AG04450 (cell line): ENCODE results near the gene PPP1R14C. TPM values are rescaled to one million over a fixed set of nuclear protein-coding genes. Genes with fewer than 3 reads are reported as not detected.

Experiments
- CTCF ChIA-PET: fragments of 300-600, 350-600 bp; formaldehyde crosslinking; extraction: SDS; loops from one replicate; lab custom pipeline; 2022; ENCODE audit warnings: antibody characterized with exemption, inconsistent platforms; lab: Charles Lee
- POLR2A ChIA-PET: fragments of 350-600 bp; formaldehyde crosslinking; extraction: SDS; loops from one replicate; lab custom pipeline; 2021; ENCODE audit warnings: antibody characterized with exemption, inconsistent platforms; lab: Yijun Ruan, JAX
- DNase-seq: peaks from one replicate; pipeline ENCODE4 v3.0.0-alpha.2; 2011; ENCODE audit warnings: low read depth, low spot score
- H3K27ac ChIP-seq: one replicate; pipeline ENCODE4 v1.5.1; 2012; ENCODE audit warnings: low read depth, low read length, control low read depth
- H3K27me3 ChIP-seq: one replicate; pipeline ENCODE4 v1.6.0; 2012; ENCODE audit warnings: low read length; ENCODE audit not compliant: control insufficient read depth, insufficient read depth
- H3K4me3 ChIP-seq: 2 replicates; pipeline ENCODE4 v1.5.1; 2011; ENCODE audit warnings: mild to moderate bottlenecking, low read depth, low read length, control low read depth
- H3K9me3 ChIP-seq: 2 replicates; pipeline ENCODE4 v1.5.1; 2012; ENCODE audit warnings: low read length; ENCODE audit not compliant: control insufficient read depth, insufficient read depth
- polyA plus RNA-seq: library from polyadenylated mRNA; depleted of rRNA; stranded (reverse); fragments of >200 nt; gene quantifications from 2 replicates; pipeline ENCODE4 v1.2.3, GENCODE V29; 2011
- TF ChIP-seq, protein P1 (sequence below): IDR thresholded peaks from 2 replicates; pipeline ENCODE4 v1.5.1; 2011; ENCODE audit warnings: low read depth, low read length, control low read depth, inconsistent platforms

The PPP1R14C gene
- polyA plus RNA-seq, 1 experiment: not detected

DNA sequence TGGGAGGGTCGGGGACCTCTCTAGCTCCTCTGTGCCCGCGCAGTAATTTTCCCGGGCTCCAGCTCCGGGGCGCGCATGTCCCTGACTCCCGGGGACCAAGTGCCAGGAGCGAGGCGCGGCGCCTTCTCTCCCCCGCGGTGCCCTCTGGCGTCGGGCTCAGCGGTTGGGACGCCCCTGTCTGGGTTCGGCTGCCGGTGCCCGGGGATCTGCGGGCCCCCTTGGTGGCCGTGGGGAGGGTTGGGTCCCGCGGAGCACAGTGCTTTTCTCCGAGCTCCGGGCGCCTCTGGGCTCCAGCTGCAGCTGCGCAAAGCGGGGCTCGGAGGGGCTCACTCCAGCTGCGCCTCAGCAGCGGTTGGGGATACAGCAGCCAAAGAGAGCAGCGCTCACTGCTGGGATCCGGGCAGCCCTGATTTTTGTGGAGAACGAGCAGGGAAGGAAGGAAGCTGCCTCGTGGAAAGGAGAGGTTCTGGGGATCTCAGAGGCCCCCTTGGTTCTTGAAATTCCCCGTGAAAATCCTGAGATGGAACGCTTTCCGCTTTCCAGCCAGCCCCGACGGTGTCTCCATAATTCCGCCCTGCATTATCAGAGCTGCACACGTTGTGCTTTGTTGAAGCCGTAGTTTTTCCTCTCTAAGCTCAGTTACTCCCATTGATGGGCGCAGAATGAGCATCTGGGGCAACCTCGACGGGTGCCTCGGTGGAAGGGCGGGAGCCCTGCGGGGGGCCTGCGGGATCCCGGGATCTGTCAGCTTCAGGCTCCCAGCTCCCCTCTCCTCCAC lies 861 bp downstream of the PPP1R14C start:
- no peak overlapping the region for H3K4me3 ChIP-seq
- no peak overlapping the region for H3K27ac ChIP-seq
- peaks cover 50% of the 10 kb centered on the region for H3K27me3 ChIP-seq
- CTCF ChIA-PET: no interaction called here
- no peaks in the 10 kb centered on the region; the same call in 1 of the 2 replicates for H3K9me3 ChIP-seq
- no peak for DNase-seq
- TF ChIP-seq, protein P1, sequence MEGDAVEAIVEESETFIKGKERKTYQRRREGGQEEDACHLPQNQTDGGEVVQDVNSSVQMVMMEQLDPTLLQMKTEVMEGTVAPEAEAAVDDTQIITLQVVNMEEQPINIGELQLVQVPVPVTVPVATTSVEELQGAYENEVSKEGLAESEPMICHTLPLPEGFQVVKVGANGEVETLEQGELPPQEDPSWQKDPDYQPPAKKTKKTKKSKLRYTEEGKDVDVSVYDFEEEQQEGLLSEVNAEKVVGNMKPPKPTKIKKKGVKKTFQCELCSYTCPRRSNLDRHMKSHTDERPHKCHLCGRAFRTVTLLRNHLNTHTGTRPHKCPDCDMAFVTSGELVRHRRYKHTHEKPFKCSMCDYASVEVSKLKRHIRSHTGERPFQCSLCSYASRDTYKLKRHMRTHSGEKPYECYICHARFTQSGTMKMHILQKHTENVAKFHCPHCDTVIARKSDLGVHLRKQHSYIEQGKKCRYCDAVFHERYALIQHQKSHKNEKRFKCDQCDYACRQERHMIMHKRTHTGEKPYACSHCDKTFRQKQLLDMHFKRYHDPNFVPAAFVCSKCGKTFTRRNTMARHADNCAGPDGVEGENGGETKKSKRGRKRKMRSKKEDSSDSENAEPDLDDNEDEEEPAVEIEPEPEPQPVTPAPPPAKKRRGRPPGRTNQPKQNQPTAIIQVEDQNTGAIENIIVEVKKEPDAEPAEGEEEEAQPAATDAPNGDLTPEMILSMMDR: no peak
- POLR2A ChIA-PET: no interaction called here

DNA sequence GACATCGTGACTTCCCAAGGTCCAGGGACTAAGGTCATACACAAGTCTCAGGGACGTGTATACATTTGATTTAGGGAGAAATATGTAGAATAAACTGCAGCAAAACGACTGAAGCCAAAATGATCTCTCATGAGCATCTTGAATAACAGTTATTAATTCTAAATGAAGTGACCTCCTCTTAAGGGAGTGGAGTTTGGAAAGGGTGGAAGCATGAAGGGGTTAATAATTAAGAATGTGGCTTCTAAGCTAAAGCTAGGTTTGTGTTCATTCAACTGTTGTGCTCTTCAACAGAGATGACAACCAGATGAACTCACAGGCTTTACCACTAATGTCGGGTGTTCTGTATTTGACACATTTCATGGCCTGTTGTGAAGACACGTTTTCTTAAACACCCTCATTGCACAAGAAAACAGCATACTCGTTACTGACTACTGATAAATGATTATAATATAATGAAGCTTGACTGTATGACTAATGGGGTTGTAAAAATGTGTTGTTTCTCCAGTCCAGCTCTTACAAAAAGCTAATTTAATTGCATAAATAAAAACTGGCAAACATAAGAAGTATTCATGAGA lies 1.5 kb downstream of the PPP1R14C start:
- POLR2A ChIA-PET: no interaction called here
- no peak for DNase-seq
- CTCF ChIA-PET: no interaction called here

DNA sequence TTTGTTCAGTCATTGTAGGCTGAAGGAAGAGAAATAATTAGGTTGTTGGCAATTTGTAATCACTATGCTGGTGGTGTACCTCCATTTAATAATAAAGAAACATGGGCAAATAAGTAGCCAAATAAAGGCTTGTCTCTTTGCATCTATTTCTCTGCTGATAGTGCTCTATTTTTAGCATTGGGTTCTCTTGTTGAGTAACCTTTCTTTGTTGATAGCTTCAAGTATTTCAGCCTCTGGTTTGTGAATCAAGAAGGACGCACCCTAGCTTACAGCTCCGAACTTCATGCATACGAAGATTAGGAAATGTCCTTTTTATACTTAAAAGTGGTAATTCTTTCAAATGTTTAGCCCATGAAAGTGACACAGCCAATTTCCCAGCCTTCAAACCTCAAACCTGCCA lies 2.6 kb downstream of the PPP1R14C start:
- H3K27me3 ChIP-seq: peaks cover 53% of the 10 kb centered on the region
- no peak for DNase-seq
- TF ChIP-seq, protein P1: no peak
- no peak overlapping the region for H3K4me3 ChIP-seq
- no peaks in the 10 kb centered on the region; the same call in 1 of the 2 replicates for H3K9me3 ChIP-seq
- POLR2A ChIA-PET: no interaction called here
- CTCF ChIA-PET: no interaction called here
- no peak overlapping the region for H3K27ac ChIP-seq

More for the DNA sequence above, 1.5 kb downstream of the PPP1R14C start:
- H3K27me3 ChIP-seq: peaks cover 50% of the 10 kb centered on the region
- no peak overlapping the region for H3K27ac ChIP-seq
- TF ChIP-seq, protein P1: no peak
- H3K9me3 ChIP-seq: no peaks in the 10 kb centered on the region; the same call in 1 of the 2 replicates
- H3K4me3 ChIP-seq: no peak overlapping the region

DNA sequence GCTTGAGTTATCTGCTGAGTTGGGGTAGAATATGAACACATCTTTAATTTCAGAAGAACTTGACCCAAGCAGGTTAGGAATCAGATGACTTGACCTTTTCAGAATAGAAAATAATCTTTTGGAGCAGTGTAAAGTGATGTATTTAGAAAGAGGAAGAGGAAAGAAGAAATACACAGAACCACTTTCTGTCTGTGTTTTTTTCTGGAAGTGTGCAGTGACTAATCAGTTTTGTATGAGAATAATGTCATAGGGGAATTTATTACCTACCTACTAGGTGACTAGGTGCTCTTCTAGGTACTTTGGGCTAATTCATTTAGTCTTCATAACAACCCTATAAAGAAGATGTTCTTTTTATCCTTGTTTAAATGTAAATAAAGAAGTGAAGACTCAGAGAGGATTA lies 3.0 kb downstream of the PPP1R14C start:
- ChIA-PET POLR2A (no interaction called here), CTCF (no interaction called here)
- TF ChIP-seq, protein P1: no peak
- Histone ChIP-seq H3K9me3 (no peaks in the 10 kb centered on the region; the same call in 1 of the 2 replicates), H3K27ac (no peak overlapping the region), H3K27me3 (peaks cover 49% of the 10 kb centered on the region), H3K4me3 (no peak overlapping the region)
- DNase-seq: no peak

DNA sequence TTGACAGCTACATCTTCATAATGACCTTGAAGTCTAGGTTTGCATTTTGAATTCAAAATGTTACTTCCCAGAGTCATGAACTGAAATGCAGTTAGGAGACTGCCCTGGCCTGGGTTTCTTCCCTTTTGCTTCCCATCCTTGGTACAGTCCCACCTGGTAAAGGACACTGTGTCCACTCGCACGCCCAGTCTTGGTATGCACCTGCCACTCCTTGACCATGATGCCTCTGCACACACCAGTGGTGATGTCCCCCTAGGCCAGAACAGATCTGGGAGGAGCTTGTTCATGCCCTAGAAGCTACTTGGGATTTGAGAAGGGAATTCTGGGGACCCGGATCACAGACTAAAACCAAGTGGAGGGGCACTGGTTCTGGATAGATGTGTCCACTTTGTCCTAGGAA lies 3.6 kb downstream of the PPP1R14C start:
- H3K27me3 ChIP-seq: peaks cover 47% of the 10 kb centered on the region
- POLR2A ChIA-PET: no interaction called here
- H3K4me3 ChIP-seq: no peak overlapping the region
- CTCF ChIA-PET: no interaction called here
- no peak overlapping the region for H3K27ac ChIP-seq
- no peaks in the 10 kb centered on the region; the same call in 1 of the 2 replicates for H3K9me3 ChIP-seq
- TF ChIP-seq, protein P1: no peak
- no peak for DNase-seq
